Activated CD4-positive, alpha-beta T cell treated with anti-CD3 and anti-CD28 coated beads, Interleukin-2, amount 10 ng/mL, durations not matched to agents 24 days and 14 days (primary cell): ENCODE results near the gene IRF8. TPM values are rescaled to one million over a fixed set of nuclear protein-coding genes. Genes with fewer than 3 reads are reported as not detected.

Experiments used
- DNase-seq: peaks from one replicate; pipeline ENCODE4 v3.0.0; 2022
- H3K27ac Mint-ChIP-seq: one replicate; pipeline ENCODE4 v1.8.0; 2022; ENCODE audit warnings: mild to moderate bottlenecking, mixed read lengths
- H3K27me3 Mint-ChIP-seq: one replicate; pipeline ENCODE4 v1.8.0; 2022; ENCODE audit warnings: mixed read lengths
- H3K36me3 Mint-ChIP-seq: one replicate; pipeline ENCODE4 v1.8.0; 2022; ENCODE audit warnings: low read depth, mild to moderate bottlenecking, mixed read lengths
- H3K4me1 Mint-ChIP-seq: one replicate; pipeline ENCODE4 v1.8.0; 2021; ENCODE audit warnings: mixed read lengths
- H3K4me3 Mint-ChIP-seq: one replicate; pipeline ENCODE4 v1.8.0; 2022; ENCODE audit warnings: mild to moderate bottlenecking, moderate library complexity, mixed read lengths
- H3K9me3 Mint-ChIP-seq: one replicate; pipeline ENCODE4 v1.8.0; 2021; ENCODE audit warnings: mixed read lengths
- intact Hi-C: fragments of 100-400 bp; cut with micrococcal nuclease; formaldehyde crosslinking; loops from one replicate; pipeline ENCODE4 v1.15.1; 2023
- total RNA-seq: library from RNA; stranded (reverse); gene quantifications from 2 replicates; pipeline ENCODE4 v1.2.3, GENCODE V29; 2022

The IRF8 gene
- total RNA-seq, 1 donor from 2014 or later, result 235 TPM

DNA sequence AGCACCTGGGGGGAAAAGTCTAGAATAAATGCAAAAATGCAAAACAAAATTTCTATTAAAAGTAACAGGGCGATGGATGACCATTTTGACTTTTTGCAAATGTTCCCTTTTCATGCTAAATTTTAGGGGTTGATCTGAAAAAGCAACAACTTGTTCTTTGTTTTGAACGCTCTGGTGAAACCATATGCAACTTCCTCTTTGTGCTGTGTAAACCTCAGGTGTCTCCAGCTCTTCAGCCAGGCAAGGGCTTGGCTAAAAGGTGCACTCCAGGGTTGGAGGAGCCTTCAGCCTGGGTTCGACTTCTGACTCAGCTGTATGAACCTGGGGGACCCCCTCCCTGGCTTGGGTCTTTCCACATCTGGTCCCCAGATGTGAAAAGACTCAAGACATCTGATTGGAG is 9.5 kb downstream of the IRF8 start:
- H3K9me3 Mint-ChIP-seq, result no peaks in the 10 kb centered on the region
- peaks cover 37% of the 10 kb centered on the region for H3K4me1 Mint-ChIP-seq
- peaks cover 88% of the 10 kb centered on the region for H3K36me3 Mint-ChIP-seq
- intact Hi-C loops, result no loop called here
- H3K27me3 Mint-ChIP-seq, result no peaks in the 10 kb centered on the region
- peak; percentile 61 for DNase-seq
- peak overlapping the region; percentile 26 for H3K27ac Mint-ChIP-seq
- peak overlapping the region; percentile 2 for H3K4me3 Mint-ChIP-seq

DNA sequence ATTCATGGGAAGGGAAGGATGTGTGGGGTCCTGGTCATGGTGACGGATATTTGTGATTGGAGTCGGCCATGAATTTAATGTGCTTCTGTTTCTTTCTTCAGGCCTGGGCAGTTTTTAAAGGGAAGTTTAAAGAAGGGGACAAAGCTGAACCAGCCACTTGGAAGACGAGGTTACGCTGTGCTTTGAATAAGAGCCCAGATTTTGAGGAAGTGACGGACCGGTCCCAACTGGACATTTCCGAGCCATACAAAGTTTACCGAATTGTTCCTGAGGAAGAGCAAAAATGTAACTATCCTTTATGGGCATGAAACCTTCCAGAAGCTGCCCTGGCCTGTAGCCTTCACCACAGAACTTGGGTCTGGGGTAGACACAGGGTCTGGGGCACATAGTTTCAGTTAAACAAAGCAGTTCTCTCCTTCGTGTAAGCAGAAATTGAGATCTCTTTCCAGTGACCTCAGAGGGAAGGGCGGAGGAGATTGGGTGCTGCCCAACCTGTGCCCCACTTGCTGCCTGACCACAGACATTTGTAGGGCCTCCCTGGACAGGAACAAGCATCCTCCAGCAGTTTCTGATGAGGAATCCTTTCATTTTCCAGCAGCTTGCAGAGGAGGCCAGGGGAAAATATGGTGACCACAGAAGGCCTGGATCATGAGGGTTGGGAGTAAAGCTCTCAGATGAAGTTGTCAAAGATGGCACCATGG is 10.1 kb downstream of the IRF8 start:
- Mint-ChIP-seq H3K9me3 (no peaks in the 10 kb centered on the region), H3K27me3 (no peaks in the 10 kb centered on the region), H3K4me3 (no peak overlapping the region), H3K36me3 (peaks cover 84% of the 10 kb centered on the region), H3K27ac (peak overlapping the region; percentile 26), H3K4me1 (peaks cover 31% of the 10 kb centered on the region)
- intact Hi-C loops, result no loop called here
- no peak for DNase-seq

DNA sequence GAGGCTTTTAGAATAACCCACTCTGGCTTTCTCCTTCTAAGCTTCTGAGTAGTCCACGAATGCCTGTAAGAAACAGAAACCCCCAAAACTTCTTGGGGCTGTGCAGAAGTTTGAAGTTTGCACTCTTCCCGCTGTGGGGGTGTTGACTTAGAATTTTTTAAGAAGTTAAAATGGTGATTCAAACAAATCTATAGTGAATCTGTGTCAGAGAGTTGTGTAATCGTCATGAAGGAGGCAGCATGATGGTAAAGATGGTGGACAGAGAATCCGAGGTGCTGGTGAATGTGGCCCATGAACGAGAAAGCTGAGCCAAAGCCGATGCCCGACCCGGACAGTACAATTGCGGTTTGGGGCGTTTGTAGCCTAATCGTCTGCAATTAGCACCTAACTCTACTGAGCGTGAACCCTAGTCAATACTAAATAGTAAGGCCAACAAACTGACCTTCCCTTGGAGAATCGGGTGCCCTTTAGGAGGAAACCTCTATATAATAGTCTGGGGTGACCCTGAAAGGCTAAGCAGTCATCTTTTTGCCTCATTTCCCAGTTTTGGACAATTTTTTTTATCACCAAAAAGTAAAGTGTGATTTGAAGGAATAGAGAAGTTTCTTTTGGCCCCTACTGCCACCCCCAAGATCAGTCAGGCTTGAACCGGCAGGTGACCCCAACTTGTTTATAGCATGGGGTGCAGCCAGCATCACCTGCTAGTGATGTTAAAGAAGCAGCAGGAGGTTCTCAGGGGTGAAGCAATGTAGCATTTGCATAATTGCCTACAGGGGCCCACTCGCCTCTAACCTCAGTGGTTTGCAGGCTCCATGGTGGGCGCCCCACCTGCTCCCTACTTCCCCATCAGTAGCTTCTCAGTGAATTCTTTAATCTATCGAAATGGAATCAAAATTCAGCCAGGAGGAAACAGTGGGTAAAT is 11.2 kb downstream of the IRF8 start:
- Mint-ChIP-seq H3K4me1 (peaks cover 23% of the 10 kb centered on the region), H3K9me3 (no peaks in the 10 kb centered on the region), H3K27me3 (no peaks in the 10 kb centered on the region), H3K27ac (no peak overlapping the region), H3K4me3 (no peak overlapping the region), H3K36me3 (peaks cover 82% of the 10 kb centered on the region)
- intact Hi-C loops, result no loop called here
- no peak for DNase-seq

- Mint-ChIP-seq H3K27me3 (no peaks in the 10 kb centered on the region), H3K36me3 (peaks cover 80% of the 10 kb centered on the region), H3K9me3 (no peaks in the 10 kb centered on the region), H3K4me3 (no peak overlapping the region), H3K27ac (no peak overlapping the region), H3K4me1 (peaks cover 22% of the 10 kb centered on the region)
- DNase-seq, result no peak
- intact Hi-C loops, result no loop called here
Observed at GRCh38 chr16:85910854-85911247, 11.9 kb downstream of the IRF8 start.

GRCh38 chr16:85911251-85911930 is 12.4 kb downstream of the IRF8 start:
- Mint-ChIP-seq H3K4me1 (peaks cover 18% of the 10 kb centered on the region), H3K4me3 (no peak overlapping the region), H3K36me3 (peaks cover 75% of the 10 kb centered on the region), H3K27ac (no peak overlapping the region), H3K9me3 (no peaks in the 10 kb centered on the region), H3K27me3 (no peaks in the 10 kb centered on the region)
- intact Hi-C loops, result no loop called here
- no peak for DNase-seq

DNA sequence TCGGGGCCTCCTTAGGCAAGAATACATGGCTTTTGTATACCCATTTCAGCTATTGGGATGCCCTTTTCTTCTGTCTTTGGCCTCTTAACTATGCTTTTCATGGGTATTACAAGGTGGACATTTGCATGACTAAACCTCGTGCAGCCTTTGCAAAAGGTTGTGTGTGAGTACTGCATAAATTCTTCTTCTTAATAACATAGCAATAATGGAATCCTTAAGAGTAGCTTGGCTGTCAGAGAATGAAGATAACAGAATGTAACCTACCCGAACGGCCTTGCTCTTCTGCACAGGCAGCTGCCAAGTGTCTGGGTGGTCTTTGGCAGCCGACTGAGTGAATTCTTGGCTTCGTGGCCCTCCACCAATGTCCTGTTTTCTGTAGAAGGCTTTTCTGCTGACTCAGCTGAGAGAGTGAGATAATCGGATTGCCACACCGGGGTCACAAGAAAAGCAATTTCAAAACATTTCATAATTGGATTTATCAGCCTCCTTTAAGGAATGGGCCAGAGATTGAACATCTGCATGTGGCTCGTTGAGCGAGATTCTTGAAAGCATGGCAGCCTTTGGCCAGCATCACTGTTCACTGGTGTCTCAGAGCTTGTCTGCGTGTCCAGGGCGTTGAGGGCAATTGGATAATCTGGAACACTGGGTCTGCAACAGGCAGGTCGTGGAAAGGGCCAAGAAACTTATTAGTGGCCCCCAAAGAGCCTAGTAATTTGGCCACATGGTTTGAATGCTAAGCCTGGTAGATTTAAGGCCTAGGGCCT is 13.4 kb downstream of the IRF8 start:
- H3K27ac Mint-ChIP-seq, result peak overlapping the region; percentile 41
- intact Hi-C loops, result no loop called here

GRCh38 chr16:85913141-85913601 is 14.2 kb downstream of the IRF8 start:
- H3K9me3 Mint-ChIP-seq, result no peaks in the 10 kb centered on the region
- H3K36me3 Mint-ChIP-seq, result peaks cover 76% of the 10 kb centered on the region
- H3K4me1 Mint-ChIP-seq, result peaks cover 17% of the 10 kb centered on the region
- no peak for DNase-seq
- no peaks in the 10 kb centered on the region for H3K27me3 Mint-ChIP-seq
- intact Hi-C loops, result no loop called here
- H3K4me3 Mint-ChIP-seq, result no peak overlapping the region
- no peak overlapping the region for H3K27ac Mint-ChIP-seq

More for the DNA sequence above, 13.4 kb downstream of the IRF8 start:
- no peaks in the 10 kb centered on the region for H3K9me3 Mint-ChIP-seq
- no peak overlapping the region for H3K4me3 Mint-ChIP-seq
- H3K4me1 Mint-ChIP-seq, result peaks cover 15% of the 10 kb centered on the region
- H3K27me3 Mint-ChIP-seq, result no peaks in the 10 kb centered on the region
- DNase-seq, result no peak
- peaks cover 71% of the 10 kb centered on the region for H3K36me3 Mint-ChIP-seq

GRCh38 chr16:85913688-85914422 is 14.9 kb downstream of the IRF8 start:
- peaks cover 73% of the 10 kb centered on the region for H3K36me3 Mint-ChIP-seq
- DNase-seq, result no peak
- intact Hi-C loops, result no loop called here

GRCh38 chr16:85914423-85914794 is 15.4 kb downstream of the IRF8 start:
- no peak for DNase-seq
- no peaks in the 10 kb centered on the region for H3K27me3 Mint-ChIP-seq
- intact Hi-C loops, result no loop called here
- H3K4me1 Mint-ChIP-seq, result peaks cover 11% of the 10 kb centered on the region
- peaks cover 73% of the 10 kb centered on the region for H3K36me3 Mint-ChIP-seq
- no peak overlapping the region for H3K4me3 Mint-ChIP-seq
- H3K27ac Mint-ChIP-seq, result no peak overlapping the region
- no peaks in the 10 kb centered on the region for H3K9me3 Mint-ChIP-seq

More at GRCh38 chr16:85913688-85914422, 14.9 kb downstream of the IRF8 start:
- no peak overlapping the region for H3K4me3 Mint-ChIP-seq
- no peaks in the 10 kb centered on the region for H3K9me3 Mint-ChIP-seq
- H3K4me1 Mint-ChIP-seq, result peaks cover 12% of the 10 kb centered on the region
- H3K27me3 Mint-ChIP-seq, result no peaks in the 10 kb centered on the region
- H3K27ac Mint-ChIP-seq, result no peak overlapping the region

- H3K36me3 Mint-ChIP-seq, result peaks cover 71% of the 10 kb centered on the region
- intact Hi-C loops, result no loop called here
- no peaks in the 10 kb centered on the region for H3K27me3 Mint-ChIP-seq
- H3K4me1 Mint-ChIP-seq, result peaks cover 11% of the 10 kb centered on the region
- H3K27ac Mint-ChIP-seq, result no peak overlapping the region
- DNase-seq, result no peak
- H3K9me3 Mint-ChIP-seq, result no peaks in the 10 kb centered on the region
- H3K4me3 Mint-ChIP-seq, result no peak overlapping the region
Observed at GRCh38 chr16:85915125-85915845, 16.3 kb downstream of the IRF8 start.

DNA sequence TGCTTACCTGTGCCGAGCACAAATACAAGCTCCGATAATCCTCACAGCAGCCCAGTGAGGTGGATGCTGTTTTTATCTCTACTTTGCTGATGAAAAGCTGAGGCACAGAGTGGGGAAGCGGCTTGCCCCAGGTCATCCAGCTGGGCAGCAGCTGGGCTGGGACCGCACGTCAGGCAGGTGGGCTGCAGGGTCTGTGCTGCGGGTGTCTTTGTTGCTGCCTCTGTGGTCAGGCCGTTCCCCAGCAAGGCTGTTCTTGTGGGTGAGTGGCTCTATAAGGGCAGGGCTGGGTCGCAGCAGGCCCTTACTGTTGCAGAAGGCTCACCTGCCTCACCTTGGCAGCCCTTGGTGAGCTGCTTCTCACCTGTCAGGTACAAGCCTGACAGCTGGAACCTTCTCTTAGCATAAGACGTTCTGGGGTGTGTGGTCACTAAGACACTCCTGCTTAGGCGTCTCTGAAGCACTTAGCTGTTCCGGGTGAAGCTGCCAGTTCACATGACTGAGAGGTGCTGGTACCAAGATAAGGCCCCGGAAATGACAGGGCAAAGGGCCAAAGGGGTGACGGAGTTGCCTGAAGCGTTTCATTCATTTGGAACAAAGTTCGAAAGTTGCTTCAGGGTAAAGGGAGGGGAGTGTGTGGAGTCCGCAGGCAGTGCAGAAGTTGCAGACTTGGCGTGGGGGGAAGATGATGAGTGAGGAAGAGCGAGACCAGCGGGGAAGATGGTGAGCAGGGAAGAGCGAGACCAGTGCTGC is 17.4 kb downstream of the IRF8 start:
- Mint-ChIP-seq H3K4me1 (peaks cover 10% of the 10 kb centered on the region), H3K9me3 (no peaks in the 10 kb centered on the region), H3K36me3 (peaks cover 73% of the 10 kb centered on the region), H3K27ac (peak overlapping the region; percentile 67), H3K4me3 (no peak overlapping the region), H3K27me3 (no peaks in the 10 kb centered on the region)
- intact Hi-C loops, result loop anchor here (2.0 kb wide), 1 partner anchor 14 kb away; no protein-coding TSS in a partner anchor
- no peak for DNase-seq

- H3K27ac Mint-ChIP-seq, result no peak overlapping the region
- H3K36me3 Mint-ChIP-seq, result peaks cover 70% of the 10 kb centered on the region
- DNase-seq, result no peak
- H3K4me3 Mint-ChIP-seq, result no peak overlapping the region
- no peaks in the 10 kb centered on the region for H3K27me3 Mint-ChIP-seq
- H3K9me3 Mint-ChIP-seq, result no peaks in the 10 kb centered on the region
- peaks cover 11% of the 10 kb centered on the region for H3K4me1 Mint-ChIP-seq
- intact Hi-C loops, result loop anchor here (2.0 kb wide), 1 partner anchor 14 kb away; no protein-coding TSS in a partner anchor
Observed at GRCh38 chr16:85917012-85917411, 18.1 kb downstream of the IRF8 start.
